H1 (cell line): ENCODE measurements around the gene SERINC1. TPM values are rescaled to one million over a fixed set of nuclear protein-coding genes. Genes with fewer than 3 reads are reported as not detected.

Experiments
- CTCF ChIA-PET: fragments of 300-600 bp; sonication (Branson Sonifier 250); formaldehyde crosslinking; loops from one replicate; lab custom pipeline; 2021; ENCODE audit not compliant: partially characterized antibody; lab: Charles Lee
- POLR2A ChIA-PET: fragments of 300-600 bp; sonication (Branson Sonifier 250); formaldehyde crosslinking; loops from one replicate; lab custom pipeline; 2021; ENCODE audit warnings: inconsistent platforms; ENCODE audit not compliant: partially characterized antibody; lab: Charles Lee
- DNase-seq, 2 experiments: peaks; one replicate each; pipeline versions ENCODE4 v3.0.0 to v3.0.0-alpha.2; 2010 to 2022; ENCODE audit warnings: low spot score in 2 of 2, low read depth in 1 of 2, mixed read lengths in 1 of 2
- FAIRE-seq: peaks from 2 replicates; lab custom pipeline; 2011; peaks lifted over from hg19 to GRCh38; lab: Jason Lieb, UNC
- H2AFZ ChIP-seq: 2 replicates; pipeline ENCODE4 v1.8.1; 2012; ENCODE audit warnings: low read length, inconsistent platforms
- H2AK5ac ChIP-seq: 2 replicates; pipeline ENCODE4 v1.6.1; 2013; ENCODE audit warnings: low read depth, low read length
- H2BK120ac ChIP-seq: replicated peaks from 2 replicates; pipeline ENCODE3; 2013; ENCODE audit warnings: low read depth, low read length, inconsistent platforms
- H2BK12ac ChIP-seq: 2 replicates; pipeline ENCODE4 v1.6.1; 2013; ENCODE audit warnings: low read depth, low read length
- H2BK15ac ChIP-seq: 2 replicates; pipeline ENCODE4 v1.6.1; 2013; ENCODE audit warnings: low read length
- H2BK20ac ChIP-seq: 2 replicates; pipeline ENCODE4 v1.6.1; 2013; ENCODE audit warnings: low read length
- H2BK5ac ChIP-seq: 2 replicates; pipeline ENCODE4 v1.6.1; 2013; ENCODE audit warnings: low read depth, low read length
- H3K14ac ChIP-seq: 2 replicates; pipeline ENCODE4 v1.6.1; 2013; ENCODE audit warnings: inconsistent platforms; ENCODE audit not compliant: insufficient read length
- H3K18ac ChIP-seq: 2 replicates; pipeline ENCODE4 v1.6.1; 2013; ENCODE audit warnings: low read length; ENCODE audit errors: extremely low read depth
- H3K23ac ChIP-seq: 2 replicates; pipeline ENCODE4 v1.6.1; 2013; ENCODE audit warnings: inconsistent platforms; ENCODE audit not compliant: insufficient read length
- H3K23me2 ChIP-seq: 2 replicates; pipeline ENCODE4 v1.6.1; 2013; ENCODE audit warnings: low read depth, low read length
- H3K27ac ChIP-seq: 2 replicates; pipeline ENCODE4 v1.6.1; 2011; ENCODE audit warnings: low read depth, low read length, inconsistent platforms
- H3K27me3 ChIP-seq, 4 experiments: replicated peaks in 1 of 4; 1 replicate in 1 of 4; 2 replicates in 3 of 4; pipeline versions ENCODE4 v1.6.1 to v1.8.1; 2011 to 2013; ENCODE audit warnings: low read length in 3 of 4, mild to moderate bottlenecking in 3 of 4, inconsistent platforms in 2 of 4, mixed read lengths in 2 of 4, moderate library complexity in 1 of 4; ENCODE audit not compliant: control insufficient read depth in 3 of 4, insufficient read depth in 3 of 4; ENCODE audit errors: extremely low read depth in 1 of 4
- H3K36me3 ChIP-seq, 4 experiments: 2 replicates each; pipeline versions ENCODE4 v1.6.1 to v1.8.1; 2011 to 2013; ENCODE audit warnings: mild to moderate bottlenecking in 4 of 4, low read length in 3 of 4, moderate library complexity in 2 of 4, control low read depth in 1 of 4, inconsistent platforms in 1 of 4; ENCODE audit not compliant: insufficient read depth in 4 of 4, control insufficient read depth in 2 of 4
- H3K4ac ChIP-seq: replicated peaks from 2 replicates; pipeline ENCODE3; 2013; ENCODE audit warnings: low read length, low read depth, mixed read lengths, inconsistent platforms; ENCODE audit not compliant: insufficient read length
- H3K4me1 ChIP-seq, 4 experiments: replicated peaks in 1 of 4; 1 replicate in 1 of 4; 2 replicates in 3 of 4; pipeline versions ENCODE4 v1.6.1 to v1.8.1; 2011 to 2013; ENCODE audit warnings: low read length in 3 of 4, inconsistent platforms in 2 of 4, mixed read lengths in 1 of 4; ENCODE audit not compliant: insufficient read depth in 4 of 4, control insufficient read depth in 3 of 4
- H3K4me2 ChIP-seq, 2 experiments: 2 replicates each; pipeline versions ENCODE4 v1.6.1 to v1.8.1; 2011 to 2013; ENCODE audit warnings: low read depth in 2 of 2, low read length in 2 of 2, control low read depth in 1 of 2, inconsistent platforms in 1 of 2, mild to moderate bottlenecking in 1 of 2; ENCODE audit not compliant: insufficient read depth in 1 of 2
- H3K4me3 ChIP-seq, 4 experiments: fragments of 200-600, 300-600 bp in 1 of 4; sonication (generic), shearing (Covaris generic), sonication (Bioruptor Twin) in 1 of 4; 2 replicates each; pipeline versions ENCODE4 v1.5.1 to v1.8.1; 2011 to 2016; ENCODE audit warnings: low read length in 4 of 4, low read depth in 3 of 4, control low read depth in 2 of 4, inconsistent platforms in 2 of 4, mild to moderate bottlenecking in 2 of 4, mixed read lengths in 1 of 4, moderate library complexity in 1 of 4; ENCODE audit not compliant: insufficient read depth in 2 of 4; ENCODE audit errors: extremely low read depth in 1 of 4
- H3K56ac ChIP-seq: replicated peaks from 2 replicates; pipeline ENCODE3; 2013; ENCODE audit warnings: low read depth, mild to moderate bottlenecking, mixed read lengths, low read length, inconsistent platforms; ENCODE audit not compliant: insufficient read length
- H3K79me1 ChIP-seq: 2 replicates; pipeline ENCODE4 v1.6.1; 2013; ENCODE audit warnings: low read depth, low read length, control low read depth
- H3K79me2 ChIP-seq, 2 experiments: 2 replicates each; pipeline versions ENCODE4 v1.6.1 to v1.8.1; 2012 to 2013; ENCODE audit warnings: low read length in 2 of 2, mild to moderate bottlenecking in 2 of 2, inconsistent platforms in 1 of 2; ENCODE audit not compliant: insufficient read depth in 2 of 2, control insufficient read depth in 1 of 2
- H3K9ac ChIP-seq, 4 experiments: replicated peaks in 1 of 4; 1 replicate in 1 of 4; 2 replicates in 3 of 4; pipeline versions ENCODE4 v1.6.1 to v1.8.1; 2011 to 2013; ENCODE audit warnings: low read depth in 3 of 4, low read length in 3 of 4, control low read depth in 2 of 4, mild to moderate bottlenecking in 2 of 4, moderate library complexity in 2 of 4, inconsistent platforms in 1 of 4; ENCODE audit errors: extremely low read depth in 1 of 4
- H3K9me3 ChIP-seq, 2 experiments: 2 replicates each; pipeline versions ENCODE4 v1.6.1 to v1.8.1; 2012 to 2013; ENCODE audit warnings: mild to moderate bottlenecking in 2 of 2, moderate library complexity in 2 of 2, control low read depth in 1 of 2, inconsistent platforms in 1 of 2, low read depth in 1 of 2, low read length in 1 of 2, mixed read lengths in 1 of 2; ENCODE audit not compliant: insufficient read depth in 2 of 2
- H4K20me1 ChIP-seq, 2 experiments: replicated peaks in 1 of 2; 2 replicates each; pipeline versions ENCODE3 to v1.8.1; 2011 to 2013; ENCODE audit warnings: inconsistent platforms in 2 of 2, low read length in 2 of 2, mild to moderate bottlenecking in 1 of 2; ENCODE audit not compliant: insufficient read depth in 2 of 2, control insufficient read depth in 1 of 2
- H4K5ac ChIP-seq: 2 replicates; pipeline ENCODE4 v1.6.1; 2013; ENCODE audit warnings: low read length, low read depth, mixed read lengths, inconsistent platforms; ENCODE audit not compliant: insufficient read length
- H4K8ac ChIP-seq: 2 replicates; pipeline ENCODE4 v1.8.0; 2013; ENCODE audit warnings: mild to moderate bottlenecking, moderate library complexity, low read length, inconsistent platforms; ENCODE audit not compliant: insufficient read depth; ENCODE audit errors: extremely low read depth
- H4K91ac ChIP-seq: replicated peaks from 2 replicates; pipeline ENCODE3; 2013; ENCODE audit warnings: low read length, mixed read lengths, inconsistent platforms; ENCODE audit not compliant: insufficient read length
- ASH2L ChIP-seq: fragments of 200-600, 300-600 bp; sonication (generic); IDR thresholded peaks from one replicate; pipeline ENCODE4 v1.7.1; 2017; ENCODE audit warnings: low read length
- BRCA1 ChIP-seq: IDR thresholded peaks from 2 replicates; pipeline ENCODE4 v1.6.1; 2012; ENCODE audit warnings: low read depth, low read length, improper control_type of control experiment
- CREB1 ChIP-seq: IDR thresholded peaks from 2 replicates; pipeline ENCODE4 v1.6.1; 2012; ENCODE audit warnings: inconsistent platforms
- E2F6 ChIP-seq: IDR thresholded peaks from 2 replicates; pipeline ENCODE4 v1.6.1; 2012; ENCODE audit warnings: inconsistent platforms
- EZH2 ChIP-seq: fragments of 200-600 bp; sonication (generic); IDR thresholded peaks from 2 replicates; pipeline ENCODE4 v1.7.1; 2012; ENCODE audit warnings: low read depth, mild to moderate bottlenecking, moderate library complexity, low read length, inconsistent platforms; ENCODE audit not compliant: severe bottlenecking
- MAX ChIP-seq: IDR thresholded peaks from 2 replicates; pipeline ENCODE4 v1.6.1; 2012; ENCODE audit warnings: inconsistent platforms
- POU5F1 ChIP-seq: IDR thresholded peaks from 2 replicates; pipeline ENCODE4 v1.6.1; 2011; ENCODE audit warnings: low read depth, mild to moderate bottlenecking, low read length, moderate library complexity
- RFX5 ChIP-seq: IDR thresholded peaks from 2 replicates; pipeline ENCODE4 v1.6.1; 2011; ENCODE audit warnings: low read depth, low read length, improper control_type of control experiment, borderline replicate concordance
- SIN3A ChIP-seq, 2 experiments: IDR thresholded peaks in 1 of 2; conservative IDR thresholded peaks in 1 of 2; 2 replicates each; pipeline ENCODE4 v1.6.1; 2011 to 2012; ENCODE audit warnings: low read length in 2 of 2, improper control_type of control experiment in 1 of 2, low read depth in 1 of 2, mild to moderate bottlenecking in 1 of 2
- SP2 ChIP-seq: IDR thresholded peaks from 2 replicates; pipeline ENCODE4 v1.6.1; 2012; ENCODE audit warnings: mild to moderate bottlenecking, low read length, inconsistent platforms
- SRF ChIP-seq: IDR thresholded peaks from 2 replicates; pipeline ENCODE4 v1.6.1; 2011; ENCODE audit warnings: mild to moderate bottlenecking, low read depth, low read length, moderate library complexity
- TAF1 ChIP-seq: IDR thresholded peaks from 2 replicates; pipeline ENCODE4 v1.6.1; 2011; ENCODE audit warnings: mild to moderate bottlenecking, low read depth, low read length
- TCF12 ChIP-seq: IDR thresholded peaks from 2 replicates; pipeline ENCODE4 v1.6.1; 2011; ENCODE audit warnings: low read depth, mild to moderate bottlenecking, low read length
- ZNF274 ChIP-seq: IDR thresholded peaks from 2 replicates; pipeline ENCODE4 v1.7.0; 2012; ENCODE audit warnings: low read length, borderline replicate concordance; ENCODE audit errors: extremely low read depth
- WGBS, 2 experiments: shearing (Covaris generic) in 1 of 2; methylation state at CpG; one replicate each; pipeline versions ENCODE4 v1.1.6 to v1.1.7; 2013 to 2015; ENCODE audit warnings: low lambda C conversion rate in 2 of 2, mixed read lengths in 2 of 2, inconsistent platforms in 1 of 2, low coverage in 1 of 2, missing lambda C conversion rate in 1 of 2; ENCODE audit not compliant: insufficient replicate concordance in 2 of 2, insufficient coverage in 1 of 2, insufficient read length in 1 of 2; ENCODE audit errors: extremely low coverage in 1 of 2, missing lambda C conversion rate in 1 of 2; 5-methylcytosine and 5-hydroxymethylcytosine counted together
- polyA plus RNA-seq, 7 experiments: library from polyadenylated mRNA; depleted of rRNA in 3 of 7; stranded (reverse) in 5 of 7; unstranded in 2 of 7; fragments of >200 nt in 5 of 7; fragments of 200-250 nt in 2 of 7; gene quantifications; 1 replicate in 5 of 7; 2 replicates in 1 of 7; 4 replicates in 1 of 7; pipeline versions ENCODE4 v1.2.1 to v1.2.3, GENCODE V29; 2011 to 2013; ENCODE audit warnings: missing spikeins in 2 of 7, mixed read lengths in 2 of 7
- total RNA-seq: library from RNA; stranded (reverse); fragmentation: NEBNext Ultra II Directional; extraction: Animal tissue kit (Norgen Biotek cat#: 25700); gene quantifications from 2 replicates; pipeline ENCODE4 v1.2.1, GENCODE V29; 2021

SERINC1 gene
- total and polyA plus RNA-seq, 2 of the 8 experiments (the other 6 are each of a cell fraction or from before 2014, with no cell fraction given) = 15.4 to 38.6 TPM

- ChIA-PET CTCF (no interaction called here), POLR2A (no interaction called here)
- no peak for FAIRE-seq
- no peak for TF ChIP-seq RFX5
- TF ChIP-seq SRF = no peak
- no peak for TF ChIP-seq TCF12
- no peak for TF ChIP-seq E2F6
- TF ChIP-seq ASH2L = no peak
- no peak for TF ChIP-seq BRCA1
- no peak for TF ChIP-seq CREB1
- TF ChIP-seq SP2 = no peak
- no peak for TF ChIP-seq ZNF274
- no peak for TF ChIP-seq POU5F1
- TF ChIP-seq EZH2 = no peak
- TF ChIP-seq TAF1 = no peak
- no peak for TF ChIP-seq SIN3A (conservative IDR thresholded peaks at IDR 0.05 in 1 of 2, IDR thresholded peaks at IDR 0.05 in 1 of 2; ENCODE audit: low read depth in 1 of 2, low read length in 2 of 2)
- TF ChIP-seq MAX = no peak
Observed at GRCh38 chr6:122408240-122408639, 63.4 kb downstream of the SERINC1 start.

More at GRCh38 chr6:122408240-122408639, 63.4 kb downstream of the SERINC1 start:
- H3K23me2 ChIP-seq = no peaks in the 10 kb centered on the region
- no peak overlapping the region for H3K9ac ChIP-seq
- peaks cover 3 to 8% of the 10 kb centered on the region in 2 experiments for H4K20me1 ChIP-seq
- H3K79me2 ChIP-seq = peaks cover 0 to 87% of the 10 kb centered on the region in 2 experiments; a peak in 3 of 4 replicates
- no peak overlapping the region for H2AFZ ChIP-seq
- no peaks in the 10 kb centered on the region; a peak in 2 of 7 replicates for H3K4me1 ChIP-seq
- H3K36me3 ChIP-seq = peaks cover 0 to 7% (median 0%) of the 10 kb centered on the region in 4 experiments; a peak in 1 of 8 replicates
- no peak overlapping the region for H2BK12ac ChIP-seq
- H3K4ac ChIP-seq = no peak overlapping the region
- no peak overlapping the region for H3K18ac ChIP-seq
- H4K5ac ChIP-seq = no peak overlapping the region
- no peak for DNase-seq
- no peak overlapping the region for H4K8ac ChIP-seq
- H3K79me1 ChIP-seq = peaks cover 3% of the 10 kb centered on the region
- H3K14ac ChIP-seq = no peak overlapping the region
- no peak overlapping the region for H2BK120ac ChIP-seq
- H3K23ac ChIP-seq = no peak overlapping the region
- 88% methylated on average over 1 of the region's 1 CpG; no CpG with 5 or more reads in 1 of the 2 experiments for WGBS, 2 experiments
- no peak overlapping the region for H3K27ac ChIP-seq
- H2AK5ac ChIP-seq = no peak overlapping the region
- no peak overlapping the region for H2BK5ac ChIP-seq
- H3K56ac ChIP-seq = no peak overlapping the region
- no peaks in the 10 kb centered on the region for H3K27me3 ChIP-seq
- H3K9me3 ChIP-seq = no peaks in the 10 kb centered on the region
- no peak overlapping the region for H3K4me2 ChIP-seq
- H2BK15ac ChIP-seq = no peak overlapping the region
- H3K4me3 ChIP-seq = no peak overlapping the region
- no peak overlapping the region for H4K91ac ChIP-seq
- no peak overlapping the region for H2BK20ac ChIP-seq
